ENCODE measurements around the gene KRTAP6-3.

Gene KRTAP6-3

GRCh38 chr21:30592140-30592539 is at the start of gene KRTAP6-3:
KRTAP6-3 (plus strand) TSS chr21:30592440; CDS start chr21:30592446, 6 bp downstream.
- DNase-seq = no peak

DNA sequence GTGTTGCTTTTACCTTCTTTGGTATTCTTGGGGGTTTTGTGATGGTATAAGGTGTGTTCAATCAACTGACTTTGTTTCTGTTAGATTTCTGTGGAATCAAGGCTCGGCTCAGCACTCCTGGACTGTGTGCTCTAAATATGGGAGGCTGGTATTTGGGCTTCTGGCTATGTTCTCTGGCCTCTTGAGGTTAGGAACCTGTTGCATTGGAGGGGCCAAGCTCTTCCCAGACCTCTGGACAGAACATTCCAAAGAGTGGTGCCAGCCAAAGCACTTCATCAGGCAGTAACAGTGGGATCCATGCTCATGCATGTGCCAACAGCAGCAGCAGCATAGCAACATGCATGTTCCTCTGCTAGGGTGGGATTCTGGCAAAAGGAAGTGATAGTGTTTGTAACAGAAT is 39.5 kb upstream of the KRTAP6-3 start:
- no peak for DNase-seq

DNA sequence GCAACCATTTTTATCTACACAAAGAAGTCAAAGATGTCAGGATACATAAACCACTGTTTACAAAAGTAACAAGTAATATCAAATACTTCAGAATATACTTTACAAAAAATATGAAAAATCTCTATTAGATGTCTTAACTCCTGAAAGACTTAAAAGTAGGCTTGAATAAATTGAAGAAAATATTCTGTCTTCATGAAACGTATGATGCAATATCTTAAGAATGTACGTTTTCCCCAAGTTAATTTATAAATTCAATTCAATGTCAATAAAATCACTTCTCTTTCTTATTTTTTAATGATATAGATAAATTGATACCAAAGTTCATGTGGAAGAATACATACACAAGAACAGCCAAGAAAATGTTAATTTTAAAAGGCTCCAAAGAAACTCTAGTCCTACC is 37.1 kb upstream of the KRTAP6-3 start:
- DNase-seq = no peak

DNA sequence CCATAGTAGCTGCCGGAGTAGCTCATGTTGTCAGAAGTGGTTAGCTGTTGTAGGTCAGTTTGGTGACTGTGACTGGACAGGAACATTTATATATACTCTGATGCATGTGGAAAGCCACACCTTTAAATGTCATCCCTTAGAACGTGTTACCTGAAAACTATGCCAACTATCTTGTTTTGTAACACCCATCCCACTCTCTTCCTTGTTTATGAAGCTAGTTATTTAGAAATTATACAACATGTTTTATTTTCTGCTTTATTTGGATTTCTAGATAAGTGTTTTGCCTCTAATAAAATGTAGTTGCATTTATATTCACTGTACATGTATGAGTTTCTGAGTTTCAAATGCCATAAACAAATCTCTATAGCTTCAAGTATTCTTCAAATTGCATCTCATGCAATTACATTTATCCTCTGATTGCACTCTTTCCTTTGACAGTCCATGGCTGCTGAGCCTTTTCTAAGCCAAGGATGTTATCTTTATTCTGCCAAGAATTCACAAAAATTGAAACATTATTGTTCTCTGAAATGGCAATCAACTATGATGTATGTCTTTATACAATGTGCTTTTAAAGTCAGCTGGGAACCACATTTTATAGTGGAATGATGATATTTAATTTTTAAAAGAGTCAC is 30.9 kb upstream of the KRTAP6-3 start, which contains the start of gene KRTAP19-7:
TSS of gene KRTAP19-7 (minus strand) at position 51 of the 632 bp plus-strand sequence. CDS start at position 26, 25 bp downstream.
- no peak for DNase-seq

DNA sequence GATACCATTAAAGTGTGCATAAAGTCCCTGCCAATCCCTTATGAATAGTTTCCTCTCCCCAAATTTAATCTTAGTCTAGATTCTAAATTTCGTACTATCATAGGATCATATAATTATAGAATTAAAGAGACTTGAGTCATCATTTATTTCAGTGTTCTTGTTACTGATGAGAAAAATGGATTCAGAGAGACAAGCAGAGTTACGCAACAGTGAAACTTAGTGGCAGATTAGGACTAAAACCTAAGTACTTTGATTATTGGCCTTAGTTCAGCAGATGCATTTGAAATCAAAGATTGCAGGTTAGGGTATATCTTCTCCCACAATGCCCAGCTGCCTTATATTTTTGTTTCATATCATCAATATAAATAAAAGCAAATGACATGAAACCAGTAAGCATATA is 30.3 kb upstream of the KRTAP6-3 start:
- no peak for DNase-seq

DNA sequence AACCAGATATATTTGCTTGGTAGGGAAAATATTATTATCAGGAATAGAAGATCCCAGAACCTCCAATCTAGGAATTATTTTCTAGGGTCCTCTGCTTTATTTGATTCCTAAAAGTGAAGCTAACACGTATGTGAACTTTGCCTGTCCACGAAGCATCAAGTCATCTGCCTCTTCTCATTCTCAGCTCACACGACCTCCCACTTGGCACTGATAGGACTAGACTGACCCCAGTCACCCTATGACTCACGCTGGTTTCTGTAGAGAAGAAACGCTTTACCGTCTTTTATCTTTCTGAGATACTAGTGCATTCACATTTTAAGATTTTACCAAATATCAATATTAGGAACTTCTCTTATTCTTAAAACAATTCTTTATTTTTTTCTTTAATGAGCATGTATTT is 29.2 kb upstream of the KRTAP6-3 start:
- no peak for DNase-seq

GRCh38 chr21:30563630-30564029 is 28.6 kb upstream of the KRTAP6-3 start:
- DNase-seq = no peak

DNA sequence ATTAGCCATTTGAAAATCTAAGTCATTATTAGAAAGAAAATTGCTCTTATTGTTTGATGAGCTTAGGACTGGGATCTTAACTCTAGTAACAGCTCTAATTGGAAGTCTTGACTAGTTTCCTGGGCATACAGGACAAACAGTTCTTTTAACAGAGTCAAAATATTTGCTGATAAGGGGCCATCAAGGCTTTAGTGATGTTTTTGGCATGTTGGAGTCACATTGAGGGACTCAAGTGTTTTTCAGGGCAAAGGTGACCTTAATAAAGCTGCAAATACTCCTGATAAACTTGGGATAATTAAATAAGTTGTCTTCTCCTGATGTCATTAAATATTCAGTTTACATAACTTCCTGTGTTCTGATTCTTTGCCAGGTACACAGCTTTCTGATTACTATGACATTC is 24.6 kb upstream of the KRTAP6-3 start:
- DNase-seq = no peak

- DNase-seq = no peak
Observed at GRCh38 chr21:30577766-30578165, 14.5 kb upstream of the KRTAP6-3 start.

DNA sequence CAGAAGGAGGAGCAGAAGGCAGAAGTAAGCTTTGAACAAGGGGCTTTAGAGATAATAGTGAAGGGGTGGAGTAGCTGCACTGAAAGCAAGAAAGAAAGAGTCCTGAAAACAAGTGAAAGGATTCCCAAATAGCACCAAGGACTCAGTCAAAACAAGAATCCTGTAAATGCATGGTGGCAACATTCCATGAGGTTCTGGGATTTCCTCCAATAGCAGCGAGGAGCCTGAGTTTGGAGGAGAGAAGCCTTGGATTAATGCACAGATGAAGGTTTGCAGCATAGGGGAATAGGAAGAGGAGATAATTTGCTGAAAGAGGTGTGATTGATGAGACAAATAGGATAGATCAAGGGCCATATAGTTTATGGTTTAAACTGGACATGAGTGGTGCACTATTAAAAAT is 12.9 kb upstream of the KRTAP6-3 start:
- DNase-seq = no peak

GRCh38 chr21:30580132-30580531 is 12.1 kb upstream of the KRTAP6-3 start:
- no peak for DNase-seq

DNA sequence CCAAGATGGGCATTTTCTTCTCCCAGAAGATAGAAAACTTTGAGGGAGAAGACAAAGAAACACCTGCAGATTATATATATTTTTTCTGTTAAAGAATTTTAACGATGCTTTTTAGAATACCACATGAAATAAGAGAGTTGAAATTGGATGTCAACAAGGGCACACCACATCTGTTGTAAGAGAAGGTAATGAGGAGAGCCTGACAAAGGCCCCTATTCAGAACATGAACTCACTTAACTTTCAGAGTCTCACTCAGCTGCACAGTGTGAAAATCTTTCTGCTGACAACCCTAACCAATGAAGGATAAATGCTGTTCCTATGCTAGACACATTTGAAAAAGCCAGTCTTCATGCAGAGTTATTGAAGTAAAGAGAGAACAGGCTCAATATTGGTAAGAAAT is 9.4 kb upstream of the KRTAP6-3 start:
- no peak for DNase-seq

- no peak for DNase-seq
Observed at GRCh38 chr21:30590297-30590696, 1.9 kb upstream of the KRTAP6-3 start, which contains the start of gene KRTAP22-2. KRTAP22-2 (minus strand) TSS chr21:30590397.

- DNase-seq = no peak
Observed at GRCh38 chr21:30598802-30599201, 6.6 kb downstream of the KRTAP6-3 start, which contains the start of gene KRTAP6-2. KRTAP6-2 (minus strand) TSS chr21:30598902; CDS start chr21:30598874, 28 bp downstream.

- DNase-seq = no peak
Observed at GRCh38 chr21:30600787-30601186, 8.5 kb downstream of the KRTAP6-3 start, which contains the start of gene KRTAP22-1. KRTAP22-1 (plus strand) TSS chr21:30601087.

DNA sequence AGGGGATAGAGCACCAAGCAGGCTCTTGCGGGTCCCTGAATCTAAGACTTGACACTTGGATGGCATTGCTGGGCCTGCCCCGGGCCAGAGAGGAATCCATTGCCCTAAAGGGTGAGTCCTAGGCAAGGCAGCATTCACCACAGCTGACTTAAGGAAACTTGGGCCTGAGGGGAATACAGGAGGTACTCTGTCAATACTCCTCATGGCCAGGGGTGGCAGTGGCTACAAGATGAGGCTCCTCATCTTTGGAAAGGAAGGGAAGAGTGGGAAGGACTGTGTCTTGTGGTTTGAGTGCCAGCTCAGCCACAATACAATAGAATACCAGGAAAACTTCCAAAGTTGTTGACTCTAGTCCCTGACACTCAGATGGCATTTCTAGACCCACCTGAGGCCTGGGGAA is 13.7 kb downstream of the KRTAP6-3 start:
- no peak for DNase-seq

DNA sequence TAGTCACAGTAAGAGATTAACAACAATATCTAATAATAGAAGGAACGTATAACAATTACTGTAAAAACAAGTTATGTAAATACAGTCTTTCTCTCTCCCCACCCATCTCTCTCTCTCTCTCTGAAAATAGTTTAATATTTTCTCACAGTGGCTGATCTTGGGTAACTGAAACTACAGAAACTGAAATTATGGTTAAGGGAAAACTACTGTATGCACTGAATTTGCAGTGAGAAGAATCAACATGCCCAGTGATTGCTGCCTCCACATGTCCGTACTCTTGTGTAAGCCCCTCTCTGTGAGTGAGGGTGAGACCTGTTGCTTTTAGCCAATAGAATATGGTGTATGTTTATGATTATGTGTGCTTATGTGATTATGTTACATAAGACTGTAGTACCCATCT is 19.9 kb downstream of the KRTAP6-3 start:
- no peak for DNase-seq

DNA sequence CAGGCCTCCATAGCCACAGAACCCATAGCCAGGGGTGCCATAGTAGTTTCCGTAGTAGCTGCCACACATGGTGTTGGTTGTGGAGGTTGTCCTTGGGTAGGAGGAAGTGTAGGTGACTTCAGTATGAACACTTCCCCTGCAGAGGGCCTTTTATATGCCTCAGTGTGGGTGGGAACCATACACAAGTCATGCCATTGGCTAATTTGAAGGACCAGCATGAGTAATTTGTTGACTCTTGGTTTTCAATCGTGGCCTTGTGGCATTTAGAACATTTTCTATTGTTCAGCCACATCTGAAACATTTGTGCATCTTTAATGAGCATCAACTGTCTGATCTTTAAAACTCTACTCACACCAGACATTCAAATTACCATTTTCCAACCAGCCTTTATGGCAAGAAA is 21.6 kb downstream of the KRTAP6-3 start, which contains the start of gene KRTAP6-1:
TSS of gene KRTAP6-1 (minus strand) at position 95 of the 400 bp plus-strand sequence. CDS start at position 69, 26 bp downstream.
- DNase-seq = no peak

DNA sequence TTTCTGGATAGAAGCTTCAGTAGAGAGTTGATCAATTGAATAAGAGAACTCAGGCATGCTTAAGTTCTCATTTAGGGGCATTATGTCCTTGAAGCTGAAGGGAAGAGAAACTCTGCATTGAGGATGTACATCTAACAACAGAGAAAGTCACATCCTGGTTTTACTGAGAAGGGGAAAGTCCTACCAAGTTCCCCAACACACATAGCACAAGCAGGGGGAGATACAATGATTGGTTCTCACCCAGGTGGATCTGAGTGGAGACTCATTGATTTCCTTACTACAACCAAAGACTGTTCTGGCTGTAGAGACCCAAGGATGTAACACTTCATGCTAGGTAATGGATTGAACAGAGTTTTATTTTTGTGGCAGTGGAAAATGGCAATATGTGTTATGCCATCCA is 23.0 kb downstream of the KRTAP6-3 start:
- no peak for DNase-seq

DNA sequence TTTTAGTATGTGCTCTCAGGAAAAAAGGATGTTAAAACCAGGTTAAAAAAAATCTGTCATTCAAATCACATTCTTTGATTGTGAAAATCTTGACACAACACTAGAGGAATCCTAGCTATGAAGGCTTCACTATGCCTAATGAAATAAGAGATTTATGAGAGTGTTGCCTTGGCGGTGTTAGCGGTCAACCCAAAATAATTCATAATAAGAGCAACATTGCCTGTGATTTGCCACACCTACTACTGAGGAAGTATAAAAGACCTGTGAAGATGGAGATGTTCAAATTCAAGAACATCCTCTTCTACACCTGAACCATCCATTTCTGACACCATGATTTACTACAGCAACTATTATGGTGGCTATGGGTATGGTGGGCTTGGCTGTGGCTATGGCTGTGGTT is 23.9 kb downstream of the KRTAP6-3 start, which contains the start of gene KRTAP20-1:
TSS of gene KRTAP20-1 (plus strand) at position 301 of the 400 bp plus-strand sequence. CDS start at position 331, 30 bp downstream.
- no peak for DNase-seq

DNA sequence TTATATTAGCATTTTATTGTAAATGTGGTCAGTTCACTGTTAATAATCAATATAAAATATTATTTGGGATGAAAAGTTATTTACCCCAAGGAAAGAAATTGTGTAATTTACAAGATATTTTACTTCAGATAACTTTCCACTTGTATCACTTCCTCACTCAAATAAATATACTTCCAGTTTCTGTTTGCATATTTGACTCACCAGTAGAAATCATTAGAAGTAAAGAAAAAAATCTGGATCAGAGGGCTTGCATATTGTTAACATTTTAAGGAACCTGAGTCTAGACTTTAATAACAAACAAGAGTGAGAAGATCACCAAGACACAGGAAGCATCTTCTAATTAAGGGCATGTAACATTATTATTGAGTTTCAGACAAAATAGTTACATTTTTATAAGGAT is 27.8 kb downstream of the KRTAP6-3 start:
- DNase-seq = no peak

DNA sequence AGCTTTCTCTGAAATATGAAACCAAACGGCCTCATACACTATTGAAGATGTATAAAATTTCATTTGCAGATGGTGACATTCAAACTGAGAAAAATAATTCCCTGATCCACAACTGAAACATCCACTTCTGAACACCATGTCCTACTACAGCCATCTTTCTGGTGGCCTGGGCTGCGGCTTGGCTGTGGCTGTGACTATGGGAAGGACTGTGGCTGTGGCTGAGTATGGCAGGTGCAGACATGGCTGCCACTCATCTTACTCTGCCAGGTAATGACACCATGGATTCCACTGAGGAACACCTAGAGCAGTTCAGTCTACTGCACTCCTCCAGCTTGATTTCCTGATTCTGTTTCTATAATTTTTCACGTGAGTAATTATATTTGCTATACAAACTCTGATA is 28.3 kb downstream of the KRTAP6-3 start, which contains the start of gene KRTAP20-4:
TSS of gene KRTAP20-4 (plus strand) at position 106 of the 400 bp plus-strand sequence.
- DNase-seq = no peak

DNA sequence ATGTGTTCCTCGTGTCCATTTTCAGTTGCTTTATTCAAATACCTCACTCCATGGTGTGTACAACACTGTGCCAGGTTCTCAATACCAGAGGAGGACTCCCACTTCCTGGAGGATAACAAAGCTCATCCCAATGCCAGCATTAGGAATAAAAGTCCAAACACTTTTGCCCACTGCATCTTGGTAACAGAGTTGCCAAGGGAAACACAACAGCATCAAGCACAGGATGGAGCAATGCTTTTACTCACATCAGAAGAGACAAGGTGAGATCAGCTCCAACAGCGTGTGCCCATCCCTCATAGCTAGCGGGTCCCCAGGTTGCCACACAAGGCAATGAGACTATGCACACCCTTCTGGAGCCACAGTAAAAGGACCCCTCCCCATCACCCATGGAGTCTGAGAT is 31.1 kb downstream of the KRTAP6-3 start:
- no peak for DNase-seq

DNA sequence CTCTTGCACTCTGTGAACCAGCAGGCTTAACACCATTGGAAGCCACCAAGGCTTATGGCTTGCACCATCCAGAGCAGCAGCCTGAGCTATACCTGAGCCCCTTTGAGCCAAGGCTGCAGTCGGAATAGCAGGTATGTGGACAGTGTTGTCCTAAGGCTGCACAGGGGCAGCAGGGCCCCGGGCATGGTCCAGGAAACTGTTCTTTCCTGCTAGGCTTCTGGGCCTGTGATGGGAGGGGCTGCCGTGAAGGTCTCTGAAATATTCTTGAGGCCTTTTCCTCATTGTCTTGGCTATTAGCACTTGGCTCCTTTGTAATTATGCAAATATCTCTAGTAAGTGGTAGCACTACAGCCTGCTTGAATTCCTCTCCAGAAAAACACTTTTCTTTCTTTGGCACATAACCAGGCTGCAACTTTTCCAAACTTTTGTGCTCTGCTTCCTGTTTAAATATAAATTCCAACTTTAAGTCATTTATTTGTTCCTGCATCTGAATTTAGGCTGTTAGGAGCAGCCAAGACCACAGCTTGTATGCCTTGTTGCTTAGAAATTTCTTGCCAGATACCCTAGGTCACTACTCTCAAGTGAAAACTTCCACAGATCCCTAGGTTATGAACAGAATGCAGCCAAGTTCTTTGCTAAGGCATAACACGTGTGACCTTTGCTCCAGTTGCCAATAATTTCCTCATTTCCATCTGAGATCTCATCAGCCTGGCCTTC is 33.4 kb downstream of the KRTAP6-3 start:
- DNase-seq = no peak
